K562 (cell line): ENCODE data around the gene C7. TPM values are rescaled to one million over a fixed set of nuclear protein-coding genes. Genes with fewer than 3 reads are reported as not detected.

Source experiments
- CEBPZ ChIP-seq: fragments of 150-350 bp; IDR thresholded peaks from 2 replicates; pipeline ENCODE4 v1.6.1; 2014; ENCODE audit warnings: low read depth, mild to moderate bottlenecking, low read length, borderline replicate concordance
- CGGBP1 ChIP-seq: fragments of 250-450 bp; sonication (Bioruptor Pico); IDR thresholded peaks from 2 replicates; pipeline ENCODE4 v1.9.0; 2021; ENCODE audit warnings: mild to moderate bottlenecking
- EHMT2 ChIP-seq: fragments of 450-650 bp; IDR thresholded peaks from 2 replicates; pipeline ENCODE4 v1.6.1; 2018; ENCODE audit warnings: antibody characterized with exemption
- MLLT1 ChIP-seq, 2 experiments: fragments of 450-650 bp; IDR thresholded peaks; 2 replicates each; pipeline ENCODE4 v1.6.1; 2016
- RAD21 ChIP-seq, 2 experiments: fragments of 250-450 bp in 1 of 2; fragments of 450-650 bp in 1 of 2; sonication (Bioruptor Pico) in 1 of 2; formaldehyde crosslinking in 1 of 2; IDR thresholded peaks in 1 of 2; conservative IDR thresholded peaks in 1 of 2; 2 replicates each; pipeline versions ENCODE4 v1.4.0 to v1.8.0; 2020 to 2022; ENCODE audit warnings: mild to moderate bottlenecking in 2 of 2, moderate library complexity in 1 of 2
- ZBTB40 ChIP-seq, 2 experiments: fragments of 450-650 bp in 1 of 2; sonication (generic) in 1 of 2; formaldehyde crosslinking in 1 of 2; IDR thresholded peaks; 2 replicates each; pipeline versions ENCODE4 v1.7.1 to v1.9.0; 2016 to 2022; ENCODE audit warnings: inconsistent platforms in 1 of 2, mild to moderate bottlenecking in 1 of 2, missing genetic modification reagents in 1 of 2
- ZFX ChIP-seq: sonication (generic); formaldehyde crosslinking; IDR thresholded peaks from 2 replicates; pipeline ENCODE4 v1.8.0; 2022; ENCODE audit warnings: mild to moderate bottlenecking, missing genetic modification reagents, moderate library complexity
- ZNF133 ChIP-seq: fragments of 250-450 bp; sonication (Bioruptor Pico); IDR thresholded peaks from 2 replicates; pipeline ENCODE4 v1.4.0; 2020; ENCODE audit warnings: mild to moderate bottlenecking
- polyA plus RNA-seq, 8 experiments: library from polyadenylated mRNA; depleted of rRNA in 4 of 8; stranded (reverse) in 5 of 8; unstranded in 3 of 8; fragments of >200 nt; fragmentation: Nextera tagmentation in 2 of 8; fragmentation: Illumina TruSeq in 1 of 8; extraction: Ambion mirVana in 2 of 8; extraction: Trizol in 1 of 8; gene quantifications; 2 replicates each; pipeline versions ENCODE4 v1.2.1 to v1.2.3, GENCODE V29; 2011 to 2014; ENCODE audit warnings: inconsistent platforms in 1 of 8, missing spikeins in 1 of 8
- total RNA-seq, 7 experiments: library from RNA; depleted of rRNA in 6 of 7; stranded (reverse); fragments of >200 nt in 6 of 7; fragmentation: Illumina TruSeq in 2 of 7; extraction: Trizol in 2 of 7; gene quantifications; 2 replicates each; pipeline versions ENCODE4 v1.2.1 to v1.2.3, GENCODE V29; 2011 to 2021; ENCODE audit warnings: low replicate concordance in 1 of 7

Gene C7
- total and polyA plus RNA-seq, 9 of the 15 experiments (the other 6 are each of a cell fraction or from before 2014, with no cell fraction given): 0.82 TPM; not detected in 8

GRCh38 chr5:40955313-40955712 is 46.0 kb downstream of the C7 start (continued):
- TF ChIP-seq MLLT1 (IDR thresholded peaks at IDR 0.05) (no peak), ZFX (CRISPR knock-in tag) (no peak), EHMT2 (no peak), CGGBP1 (no peak), ZBTB40 (IDR thresholded peaks at IDR 0.05) (no peak), ZBTB40 (CRISPR knock-in tag; IDR thresholded peaks at IDR 0.05) (no peak), RAD21 (CRISPR knock-in tag; conservative IDR thresholded peaks at IDR 0.05 in 1 of 2, IDR thresholded peaks at IDR 0.05 in 1 of 2) (no peak), CEBPZ (no peak), ZNF133 (no peak)
